A673 (cell line): Measurements from ENCODE around the gene DPP10. TPM values are rescaled to one million over a fixed set of nuclear protein-coding genes. Genes with fewer than 3 reads are reported as not detected.
A peak's percentile ranks its signal among the peaks of the same experiment; 100 is the strongest.

ENCODE experiments used
- BruUV-seq: library from RNA; stranded (reverse); fragments of 400-500 nt; replicated peaks from 2 replicates; lab custom pipeline; 2021; lab: Mats Ljungman, UMichigan
- CTCF ChIA-PET: fragments of 300-600 bp; sonication (Branson Sonifier 250); formaldehyde crosslinking; loops from one replicate; lab custom pipeline; 2022; ENCODE audit warnings: antibody characterized with exemption; lab: Charles Lee
- POLR2A ChIA-PET: fragments of 300-600 bp; sonication (Branson Sonifier 250); formaldehyde crosslinking; loops from one replicate; lab custom pipeline; 2022; ENCODE audit warnings: antibody characterized with exemption; ENCODE audit not compliant: low non-redundant PET; lab: Charles Lee
- DNase-seq: peaks from one replicate; pipeline ENCODE4 v3.0.0-alpha.2; 2015; ENCODE audit warnings: low spot score
- H3K27ac ChIP-seq: fragments of 200-600 bp; sonication (generic); 2 replicates; pipeline ENCODE4 v1.5.1; 2016; ENCODE audit warnings: mixed run types, low read depth, mild to moderate bottlenecking, mixed read lengths, antibody characterized with exemption, low read length; ENCODE audit not compliant: poor library complexity, severe bottlenecking
- H3K27me3 ChIP-seq: fragments of 200-600 bp; sonication (generic); replicated peaks from 2 replicates; pipeline ENCODE4 v1.6.1; 2017; ENCODE audit warnings: mixed run types, low read depth, mild to moderate bottlenecking, mixed read lengths, antibody characterized with exemption, low read length; ENCODE audit not compliant: insufficient read depth, poor library complexity
- H3K36me3 ChIP-seq: fragments of 200-600 bp; sonication (generic); 2 replicates; pipeline ENCODE4 v1.6.1; 2016; ENCODE audit warnings: mixed run types, mild to moderate bottlenecking, mixed read lengths, antibody characterized with exemption, low read length; ENCODE audit not compliant: insufficient read depth, poor library complexity, severe bottlenecking
- H3K4me1 ChIP-seq: fragments of 200-600 bp; sonication (generic); 2 replicates; pipeline ENCODE4 v1.6.1; 2017; ENCODE audit warnings: mixed run types, mild to moderate bottlenecking, mixed read lengths, antibody characterized with exemption, low read length; ENCODE audit not compliant: insufficient read depth, poor library complexity, severe bottlenecking
- H3K4me3 ChIP-seq: fragments of 200-600 bp; sonication (generic); 2 replicates; pipeline ENCODE4 v1.5.1; 2016; ENCODE audit warnings: low read depth, mixed run types, mild to moderate bottlenecking, mixed read lengths, low read length; ENCODE audit not compliant: poor library complexity, severe bottlenecking
- H3K9me3 ChIP-seq: fragments of 200-600 bp; sonication (generic); 2 replicates; pipeline ENCODE4 v1.6.1; 2016; ENCODE audit warnings: mixed run types, low read depth, mild to moderate bottlenecking, mixed read lengths, antibody characterized with exemption, low read length; ENCODE audit not compliant: poor library complexity, severe bottlenecking
- EZH2 ChIP-seq: fragments of 200-600 bp; sonication (generic); IDR thresholded peaks from 2 replicates; pipeline ENCODE4 v1.6.1; 2017; ENCODE audit warnings: borderline replicate concordance, low read depth, mild to moderate bottlenecking, mixed read lengths, antibody characterized with exemption, low read length; ENCODE audit not compliant: poor library complexity, severe bottlenecking
- intact Hi-C: fragments of 100-400 bp; cut with micrococcal nuclease; formaldehyde crosslinking; loops from one replicate; pipeline ENCODE4 v1.10.0; 2022; ENCODE audit not compliant: unreplicated experiment
- total RNA-seq: library from RNA; stranded (reverse); gene quantifications from 2 replicates; pipeline ENCODE4 v1.2.3, GENCODE V29; 2021
- TF ChIP-seq, protein P1 (sequence below): fragments of 300-800, 200-600 bp; sonication (generic); conservative IDR thresholded peaks from 2 replicates; pipeline ENCODE4 v1.5.1; 2017; ENCODE audit warnings: low read depth, mild to moderate bottlenecking, antibody characterized with exemption, low read length, moderate library complexity, mixed read lengths

The DPP10 gene
- total RNA-seq, 1 experiment from 2014 or later, result not detected

GRCh38 chr2:114728372-114728771 lies 285.9 kb downstream of the DPP10 start:
- no peak overlapping the region for H3K27ac ChIP-seq
- ChIA-PET POLR2A (no interaction called here), CTCF (no interaction called here)
- no TSS peak for BruUV-seq
- intact Hi-C loops, result no loop called here
- no peaks in the 10 kb centered on the region for H3K27me3 ChIP-seq
- DNase-seq, result no peak
- TF ChIP-seq, protein P1, sequence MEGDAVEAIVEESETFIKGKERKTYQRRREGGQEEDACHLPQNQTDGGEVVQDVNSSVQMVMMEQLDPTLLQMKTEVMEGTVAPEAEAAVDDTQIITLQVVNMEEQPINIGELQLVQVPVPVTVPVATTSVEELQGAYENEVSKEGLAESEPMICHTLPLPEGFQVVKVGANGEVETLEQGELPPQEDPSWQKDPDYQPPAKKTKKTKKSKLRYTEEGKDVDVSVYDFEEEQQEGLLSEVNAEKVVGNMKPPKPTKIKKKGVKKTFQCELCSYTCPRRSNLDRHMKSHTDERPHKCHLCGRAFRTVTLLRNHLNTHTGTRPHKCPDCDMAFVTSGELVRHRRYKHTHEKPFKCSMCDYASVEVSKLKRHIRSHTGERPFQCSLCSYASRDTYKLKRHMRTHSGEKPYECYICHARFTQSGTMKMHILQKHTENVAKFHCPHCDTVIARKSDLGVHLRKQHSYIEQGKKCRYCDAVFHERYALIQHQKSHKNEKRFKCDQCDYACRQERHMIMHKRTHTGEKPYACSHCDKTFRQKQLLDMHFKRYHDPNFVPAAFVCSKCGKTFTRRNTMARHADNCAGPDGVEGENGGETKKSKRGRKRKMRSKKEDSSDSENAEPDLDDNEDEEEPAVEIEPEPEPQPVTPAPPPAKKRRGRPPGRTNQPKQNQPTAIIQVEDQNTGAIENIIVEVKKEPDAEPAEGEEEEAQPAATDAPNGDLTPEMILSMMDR, result no peak
- TF ChIP-seq EZH2, result no peak
- no peak overlapping the region for H3K4me3 ChIP-seq
- no peaks in the 10 kb centered on the region for H3K9me3 ChIP-seq
- no peaks in the 10 kb centered on the region for H3K4me1 ChIP-seq
- H3K36me3 ChIP-seq, result no peaks in the 10 kb centered on the region

DNA sequence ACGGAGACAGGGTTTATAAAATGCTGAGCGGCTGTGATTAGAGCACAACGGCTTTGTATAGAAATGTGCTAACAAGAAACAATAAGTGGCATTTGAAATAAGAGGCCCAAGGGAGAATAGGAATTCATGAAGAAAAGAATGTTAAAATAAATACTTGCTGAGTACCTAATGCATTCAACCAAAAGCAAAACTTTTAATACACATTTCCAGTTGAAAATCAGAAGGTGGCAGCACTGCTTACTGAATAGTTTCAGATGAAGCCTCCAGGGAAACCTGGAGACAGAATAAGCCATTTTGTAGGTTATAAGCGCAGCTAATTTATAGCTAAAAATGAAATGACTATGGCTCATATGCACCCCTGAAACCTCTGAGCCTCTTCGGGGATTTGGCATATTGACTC lies 286.6 kb downstream of the DPP10 start:
- ChIA-PET POLR2A (no interaction called here), CTCF (no interaction called here)
- intact Hi-C loops, result no loop called here
- no peak overlapping the region for H3K4me3 ChIP-seq
- H3K4me1 ChIP-seq, result no peaks in the 10 kb centered on the region
- DNase-seq, result no peak
- BruUV-seq, result no TSS peak
- no peaks in the 10 kb centered on the region for H3K9me3 ChIP-seq
- TF ChIP-seq EZH2, result no peak
- TF ChIP-seq, protein P1, result peak; percentile 24; the same call in 1 of the 2 replicates
- H3K27ac ChIP-seq, result no peak overlapping the region
- H3K36me3 ChIP-seq, result no peaks in the 10 kb centered on the region
- no peaks in the 10 kb centered on the region for H3K27me3 ChIP-seq

DNA sequence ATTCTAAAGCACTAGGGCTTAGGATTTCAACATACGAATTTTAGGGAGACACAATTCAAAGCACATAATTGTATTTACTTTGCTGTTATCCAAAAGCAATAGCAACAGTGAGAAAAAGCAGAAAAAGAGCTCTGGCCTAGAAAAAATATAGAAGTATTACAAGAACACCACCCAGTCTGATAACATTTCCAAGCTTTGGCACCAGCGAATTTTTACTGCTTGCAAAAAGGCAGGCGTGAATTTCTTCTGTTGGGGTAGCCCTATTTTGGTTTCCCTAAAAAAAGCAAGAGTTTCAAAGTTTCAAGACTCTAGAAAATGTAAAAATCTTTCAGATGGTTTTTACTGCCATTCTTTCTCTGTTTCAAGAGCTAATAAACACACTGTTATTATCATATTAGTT lies 292.7 kb downstream of the DPP10 start:
- DNase-seq, result no peak
- no peak for TF ChIP-seq EZH2
- TF ChIP-seq, protein P1, result no peak
- CTCF ChIA-PET, result no interaction called here
- Histone ChIP-seq H3K27me3 (no peaks in the 10 kb centered on the region), H3K36me3 (no peaks in the 10 kb centered on the region), H3K4me3 (no peak overlapping the region), H3K4me1 (no peaks in the 10 kb centered on the region), H3K27ac (no peak overlapping the region), H3K9me3 (no peaks in the 10 kb centered on the region)
- intact Hi-C loops, result no loop called here
- POLR2A ChIA-PET, result no interaction called here
- BruUV-seq, result no TSS peak
